ENCODE results near the gene KPTN.

The KPTN gene

GRCh38 chr19:47512183-47512947 is 28.3 kb upstream of the KPTN start:
- H3K27me3 ChIP-seq (ENCODE audit: insufficient read depth, insufficient read length) = no peaks in the 10 kb centered on the region
- H3K9ac ChIP-seq (ENCODE audit: insufficient read length, low read depth) = no peak overlapping the region
- TF ChIP-seq SUZ12 (IDR thresholded peaks at IDR 0.05; ENCODE audit: extremely low read depth, insufficient read depth, insufficient read length) (no peak), ZNF274 (IDR thresholded peaks at IDR 0.05; ENCODE audit: low read depth, low read length) (no peak), YY1 (IDR thresholded peaks at IDR 0.05; ENCODE audit: insufficient read depth, insufficient read length) (no peak)
- H3K9me3 ChIP-seq (ENCODE audit: insufficient read depth, low read length) = no peaks in the 10 kb centered on the region
- no peak overlapping the region for H3K4me3 ChIP-seq (ENCODE audit: insufficient read length, low read depth)
- no peak for DNase-seq (ENCODE audit: low read depth, low spot score)
- peaks cover 11% of the 10 kb centered on the region for H3K4me1 ChIP-seq (ENCODE audit: insufficient read depth, insufficient read length)
- H3K36me3 ChIP-seq (ENCODE audit: insufficient read depth, insufficient read length, low read length) = peaks cover 10% of the 10 kb centered on the region

- DNase-seq (ENCODE audit: low read depth, low spot score) = no peak
- no peaks in the 10 kb centered on the region for H3K27me3 ChIP-seq (ENCODE audit: insufficient read depth, insufficient read length)
- peaks cover 14% of the 10 kb centered on the region for H3K4me1 ChIP-seq (ENCODE audit: insufficient read depth, insufficient read length)
- H3K4me3 ChIP-seq (ENCODE audit: insufficient read length, low read depth) = no peak overlapping the region
- TF ChIP-seq SUZ12 (IDR thresholded peaks at IDR 0.05; ENCODE audit: extremely low read depth, insufficient read depth, insufficient read length) = no peak
- no peak for TF ChIP-seq YY1 (IDR thresholded peaks at IDR 0.05; ENCODE audit: insufficient read depth, insufficient read length)
- TF ChIP-seq ZNF274 (IDR thresholded peaks at IDR 0.05; ENCODE audit: low read depth, low read length) = no peak
- H3K36me3 ChIP-seq (ENCODE audit: insufficient read depth, insufficient read length, low read length) = peaks cover 16% of the 10 kb centered on the region
- peak overlapping the region; percentile 28 for H3K9ac ChIP-seq (ENCODE audit: insufficient read length, low read depth)
- no peaks in the 10 kb centered on the region for H3K9me3 ChIP-seq (ENCODE audit: insufficient read depth, low read length)
Measured at GRCh38 chr19:47511681-47512080, 27.7 kb upstream of the KPTN start.

- Histone ChIP-seq H3K9ac (ENCODE audit: insufficient read length, low read depth) (no peak overlapping the region), H3K4me1 (ENCODE audit: insufficient read depth, insufficient read length) (peaks cover 14% of the 10 kb centered on the region), H3K36me3 (ENCODE audit: insufficient read depth, insufficient read length, low read length) (peaks cover 21% of the 10 kb centered on the region), H3K27me3 (ENCODE audit: insufficient read depth, insufficient read length) (no peaks in the 10 kb centered on the region), H3K9me3 (ENCODE audit: insufficient read depth, low read length) (no peaks in the 10 kb centered on the region), H3K4me3 (ENCODE audit: insufficient read length, low read depth) (no peak overlapping the region)
- DNase-seq (ENCODE audit: low read depth, low spot score) = no peak
- TF ChIP-seq YY1 (IDR thresholded peaks at IDR 0.05; ENCODE audit: insufficient read depth, insufficient read length) = no peak
- no peak for TF ChIP-seq SUZ12 (IDR thresholded peaks at IDR 0.05; ENCODE audit: extremely low read depth, insufficient read depth, insufficient read length)
- no peak for TF ChIP-seq ZNF274 (IDR thresholded peaks at IDR 0.05; ENCODE audit: low read depth, low read length)
Measured at GRCh38 chr19:47511128-47511517, 27.1 kb upstream of the KPTN start.

- H3K4me1 ChIP-seq (ENCODE audit: insufficient read depth, insufficient read length) = peaks cover 14% of the 10 kb centered on the region
- no peak for DNase-seq (ENCODE audit: low read depth, low spot score)
- no peak overlapping the region for H3K4me3 ChIP-seq (ENCODE audit: insufficient read length, low read depth)
- TF ChIP-seq YY1 (IDR thresholded peaks at IDR 0.05; ENCODE audit: insufficient read depth, insufficient read length) (no peak), SUZ12 (IDR thresholded peaks at IDR 0.05; ENCODE audit: extremely low read depth, insufficient read depth, insufficient read length) (no peak), ZNF274 (IDR thresholded peaks at IDR 0.05; ENCODE audit: low read depth, low read length) (no peak)
- H3K9ac ChIP-seq (ENCODE audit: insufficient read length, low read depth) = no peak overlapping the region
- no peaks in the 10 kb centered on the region for H3K9me3 ChIP-seq (ENCODE audit: insufficient read depth, low read length)
- no peaks in the 10 kb centered on the region for H3K27me3 ChIP-seq (ENCODE audit: insufficient read depth, insufficient read length)
- peaks cover 23% of the 10 kb centered on the region for H3K36me3 ChIP-seq (ENCODE audit: insufficient read depth, insufficient read length, low read length)
Measured at GRCh38 chr19:47510516-47511127, 26.6 kb upstream of the KPTN start.

GRCh38 chr19:47509973-47510372 is 26.0 kb upstream of the KPTN start:
- Histone ChIP-seq H3K9me3 (ENCODE audit: insufficient read depth, low read length) (no peaks in the 10 kb centered on the region), H3K36me3 (ENCODE audit: insufficient read depth, insufficient read length, low read length) (peaks cover 28% of the 10 kb centered on the region), H3K27me3 (ENCODE audit: insufficient read depth, insufficient read length) (no peaks in the 10 kb centered on the region), H3K9ac (ENCODE audit: insufficient read length, low read depth) (no peak overlapping the region), H3K4me1 (ENCODE audit: insufficient read depth, insufficient read length) (peaks cover 14% of the 10 kb centered on the region), H3K4me3 (ENCODE audit: insufficient read length, low read depth) (no peak overlapping the region)
- TF ChIP-seq SUZ12 (IDR thresholded peaks at IDR 0.05; ENCODE audit: extremely low read depth, insufficient read depth, insufficient read length) (no peak), ZNF274 (IDR thresholded peaks at IDR 0.05; ENCODE audit: low read depth, low read length) (no peak), YY1 (IDR thresholded peaks at IDR 0.05; ENCODE audit: insufficient read depth, insufficient read length) (no peak)
- DNase-seq (ENCODE audit: low read depth, low spot score) = no peak

GRCh38 chr19:47509170-47509847 is 25.3 kb upstream of the KPTN start:
- peaks cover 14% of the 10 kb centered on the region for H3K4me1 ChIP-seq (ENCODE audit: insufficient read depth, insufficient read length)
- no peak overlapping the region for H3K9ac ChIP-seq (ENCODE audit: insufficient read length, low read depth)
- H3K9me3 ChIP-seq (ENCODE audit: insufficient read depth, low read length) = no peaks in the 10 kb centered on the region
- no peak for DNase-seq (ENCODE audit: low read depth, low spot score)
- H3K27me3 ChIP-seq (ENCODE audit: insufficient read depth, insufficient read length) = no peaks in the 10 kb centered on the region
- TF ChIP-seq YY1 (IDR thresholded peaks at IDR 0.05; ENCODE audit: insufficient read depth, insufficient read length) (no peak), ZNF274 (IDR thresholded peaks at IDR 0.05; ENCODE audit: low read depth, low read length) (no peak), SUZ12 (IDR thresholded peaks at IDR 0.05; ENCODE audit: extremely low read depth, insufficient read depth, insufficient read length) (no peak)
- H3K36me3 ChIP-seq (ENCODE audit: insufficient read depth, insufficient read length, low read length) = peaks cover 28% of the 10 kb centered on the region
- no peak overlapping the region for H3K4me3 ChIP-seq (ENCODE audit: insufficient read length, low read depth)

GRCh38 chr19:47508721-47509120 is 24.7 kb upstream of the KPTN start:
- H3K4me3 ChIP-seq (ENCODE audit: insufficient read length, low read depth) = no peak overlapping the region
- no peaks in the 10 kb centered on the region for H3K27me3 ChIP-seq (ENCODE audit: insufficient read depth, insufficient read length)
- H3K9me3 ChIP-seq (ENCODE audit: insufficient read depth, low read length) = no peaks in the 10 kb centered on the region
- no peak for DNase-seq (ENCODE audit: low read depth, low spot score)
- H3K36me3 ChIP-seq (ENCODE audit: insufficient read depth, insufficient read length, low read length) = peaks cover 31% of the 10 kb centered on the region
- H3K9ac ChIP-seq (ENCODE audit: insufficient read length, low read depth) = no peak overlapping the region
- H3K4me1 ChIP-seq (ENCODE audit: insufficient read depth, insufficient read length) = peaks cover 14% of the 10 kb centered on the region
- TF ChIP-seq ZNF274 (IDR thresholded peaks at IDR 0.05; ENCODE audit: low read depth, low read length) (no peak), YY1 (IDR thresholded peaks at IDR 0.05; ENCODE audit: insufficient read depth, insufficient read length) (no peak), SUZ12 (IDR thresholded peaks at IDR 0.05; ENCODE audit: extremely low read depth, insufficient read depth, insufficient read length) (no peak)
